Measurements from ENCODE around the gene SHISA7. TPM values are rescaled to one million over a fixed set of nuclear protein-coding genes. Genes with fewer than 3 reads are reported as not detected.
"Not testable (repeated sequence)": the region's sequence is repeated elsewhere in the genome, so short reads cannot be mapped to it uniquely, and the experiment has no call there.

The SHISA7 gene
- total RNA-seq, 2 experiments from 2014 or later = not detected

GRCh38 chr19:55426042-55426441, 17.1 kb downstream of the SHISA7 start:
- DNase-seq (ENCODE audit: low spot score) = no peak

GRCh38 chr19:55424518-55424917, 18.6 kb downstream of the SHISA7 start:
- Histone ChIP-seq H2AFZ (ENCODE audit: low read length) (no peak overlapping the region), H3K4me1 (ENCODE audit: insufficient read depth, low read length, poor library complexity, severe bottlenecking) (no peaks in the 10 kb centered on the region), H3K36me3 (ENCODE audit: insufficient read depth, low read length) (no peaks in the 10 kb centered on the region), H3K79me2 (ENCODE audit: insufficient read depth, low read depth, low read length) (no peaks in the 10 kb centered on the region), H3K9me3 (ENCODE audit: low read length) (peaks cover 8% of the 10 kb centered on the region; the same call in 1 of the 2 replicates), H3K9me2 (ENCODE audit: insufficient read depth, low read length) (no peaks in the 10 kb centered on the region), H3K4me3 (ENCODE audit: low read depth, low read length, poor library complexity, severe bottlenecking) (no peak overlapping the region), H3K27ac (ENCODE audit: low read depth, low read length, poor library complexity, severe bottlenecking) (no peak overlapping the region), H3K4me2 (ENCODE audit: low read length) (no peak overlapping the region), H4K20me1 (ENCODE audit: insufficient read depth, low read length) (no peaks in the 10 kb centered on the region)
- no peak for DNase-seq (ENCODE audit: low spot score)
- CTCF ChIA-PET (ENCODE audit: unreplicated experiment) = no interaction called here
- no TSS peak for BruUV-seq (replicated peaks)
- POLR2A ChIA-PET = no interaction called here
- intact Hi-C loops (cut with micrococcal nuclease; ENCODE audit: unreplicated experiment) = no loop called here
- TF ChIP-seq CTCF (conservative IDR thresholded peaks at IDR 0.05; ENCODE audit: low read length) = no peak
- no peak for TF ChIP-seq EZH2phosphoT487 (IDR thresholded peaks at IDR 0.05; ENCODE audit: borderline replicate concordance, low read depth, low read length)

More at GRCh38 chr19:55426042-55426441, 17.1 kb downstream of the SHISA7 start:
- no TSS peak for BruUV-seq (replicated peaks)
- Histone ChIP-seq H3K36me3 (ENCODE audit: insufficient read depth, low read length) (no peaks in the 10 kb centered on the region), H3K4me3 (ENCODE audit: low read depth, low read length, poor library complexity, severe bottlenecking) (no peak overlapping the region), H3K79me2 (ENCODE audit: insufficient read depth, low read depth, low read length) (no peaks in the 10 kb centered on the region), H3K9me2 (ENCODE audit: insufficient read depth, low read length) (no peaks in the 10 kb centered on the region), H4K20me1 (ENCODE audit: insufficient read depth, low read length) (no peaks in the 10 kb centered on the region), H3K4me1 (ENCODE audit: insufficient read depth, low read length, poor library complexity, severe bottlenecking) (no peaks in the 10 kb centered on the region), H3K9me3 (ENCODE audit: low read length) (no peaks in the 10 kb centered on the region), H3K4me2 (ENCODE audit: low read length) (no peak overlapping the region), H3K27ac (ENCODE audit: low read depth, low read length, poor library complexity, severe bottlenecking) (no peak overlapping the region), H2AFZ (ENCODE audit: low read length) (no peak overlapping the region)
- CTCF ChIA-PET (ENCODE audit: unreplicated experiment) = no interaction called here
- intact Hi-C loops (cut with micrococcal nuclease; ENCODE audit: unreplicated experiment) = no loop called here
- TF ChIP-seq EZH2phosphoT487 (IDR thresholded peaks at IDR 0.05; ENCODE audit: borderline replicate concordance, low read depth, low read length) (no peak), CTCF (conservative IDR thresholded peaks at IDR 0.05; ENCODE audit: low read length) (no peak)
- POLR2A ChIA-PET = no interaction called here

- ChIA-PET CTCF (ENCODE audit: unreplicated experiment) (no interaction called here), POLR2A (no interaction called here)
- no peak overlapping the region for H2AFZ ChIP-seq (ENCODE audit: low read length)
- no peaks in the 10 kb centered on the region for H4K20me1 ChIP-seq (ENCODE audit: insufficient read depth, low read length)
- H3K9me2 ChIP-seq (ENCODE audit: insufficient read depth, low read length) = no peaks in the 10 kb centered on the region
- intact Hi-C loops (cut with micrococcal nuclease; ENCODE audit: unreplicated experiment) = no loop called here
- H3K27ac ChIP-seq (ENCODE audit: low read depth, low read length, poor library complexity, severe bottlenecking) = no peak overlapping the region
- H3K36me3 ChIP-seq (ENCODE audit: insufficient read depth, low read length) = no peaks in the 10 kb centered on the region
- no peak overlapping the region for H3K4me2 ChIP-seq (ENCODE audit: low read length)
- H3K9me3 ChIP-seq (ENCODE audit: low read length) = peaks cover 10% of the 10 kb centered on the region; the same call in 1 of the 2 replicates
- H3K79me2 ChIP-seq (ENCODE audit: insufficient read depth, low read depth, low read length) = no peaks in the 10 kb centered on the region
- BruUV-seq (replicated peaks) = no TSS peak
- no peak overlapping the region for H3K4me3 ChIP-seq (ENCODE audit: low read depth, low read length, poor library complexity, severe bottlenecking)
- no peak for DNase-seq (ENCODE audit: low spot score)
- no peaks in the 10 kb centered on the region for H3K4me1 ChIP-seq (ENCODE audit: insufficient read depth, low read length, poor library complexity, severe bottlenecking)
- TF ChIP-seq CTCF (conservative IDR thresholded peaks at IDR 0.05; ENCODE audit: low read length) (no peak), EZH2phosphoT487 (IDR thresholded peaks at IDR 0.05; ENCODE audit: borderline replicate concordance, low read depth, low read length) (no peak)
These were observed 19.7 kb downstream of the SHISA7 start for GRCh38 chr19:55423225-55424005.

- H3K36me3 ChIP-seq (ENCODE audit: insufficient read depth, low read length); H3K4me2 ChIP-seq (ENCODE audit: low read length); H3K4me3 ChIP-seq (ENCODE audit: low read depth, low read length, poor library complexity, severe bottlenecking); DNase-seq (ENCODE audit: low spot score); POLR2A ChIA-PET; H3K27ac ChIP-seq (ENCODE audit: low read depth, low read length, poor library complexity, severe bottlenecking); intact Hi-C loops (cut with micrococcal nuclease; ENCODE audit: unreplicated experiment); H2AFZ ChIP-seq (ENCODE audit: low read length); H3K4me1 ChIP-seq (ENCODE audit: insufficient read depth, low read length, poor library complexity, severe bottlenecking); CTCF ChIA-PET (ENCODE audit: unreplicated experiment); BruUV-seq (replicated peaks); H3K79me2 ChIP-seq (ENCODE audit: insufficient read depth, low read depth, low read length); H3K9me2 ChIP-seq (ENCODE audit: insufficient read depth, low read length); H4K20me1 ChIP-seq (ENCODE audit: insufficient read depth, low read length): not testable (repeated sequence)
- H3K9me3 ChIP-seq (ENCODE audit: low read length) = peaks cover 10% of the 10 kb centered on the region; the same call in 1 of the 2 replicates
These were observed 21.8 kb downstream of the SHISA7 start for GRCh38 chr19:55421281-55421680.
